ENCODE results near the gene BEND6.

- TF ChIP-seq CTCF (IDR thresholded peaks at IDR 0.05) (no peak), POLR2A (IDR thresholded peaks at IDR 0.05) (no peak)
These were observed 49.4 kb downstream of the BEND6 start for GRCh38 chr6:57004292-57004691.
